Glutamatergic neuron (in vitro differentiated cells): ENCODE measurements around the gene TNFRSF9. TPM values are rescaled to one million over a fixed set of nuclear protein-coding genes. Genes with fewer than 3 reads are reported as not detected.
A peak's percentile ranks its signal among the peaks of the same experiment; 100 is the strongest.

Experiments
- DNase-seq: peaks from one replicate; pipeline ENCODE4 v3.0.0; 2022
- H3K27ac Mint-ChIP-seq: one replicate; pipeline ENCODE4 v1.8.0; 2020; ENCODE audit warnings: mild to moderate bottlenecking, mixed read lengths, inconsistent platforms; ENCODE audit not compliant: unreplicated experiment
- H3K27me3 Mint-ChIP-seq: one replicate; pipeline ENCODE4 v1.8.0; 2020; ENCODE audit warnings: mild to moderate bottlenecking, moderate library complexity, mixed read lengths, inconsistent platforms; ENCODE audit not compliant: unreplicated experiment
- H3K36me3 Mint-ChIP-seq: one replicate; pipeline ENCODE4 v1.8.0; 2020; ENCODE audit warnings: mild to moderate bottlenecking, mixed read lengths, inconsistent platforms; ENCODE audit not compliant: unreplicated experiment
- H3K4me1 Mint-ChIP-seq: one replicate; pipeline ENCODE4 v1.8.0; 2020; ENCODE audit warnings: mild to moderate bottlenecking, low read depth, mixed read lengths, inconsistent platforms; ENCODE audit not compliant: unreplicated experiment
- H3K4me3 Mint-ChIP-seq: one replicate; pipeline ENCODE4 v1.8.0; 2020; ENCODE audit warnings: mild to moderate bottlenecking, mixed read lengths, inconsistent platforms; ENCODE audit not compliant: unreplicated experiment
- H3K9me3 Mint-ChIP-seq: one replicate; pipeline ENCODE4 v1.8.0; 2020; ENCODE audit warnings: mild to moderate bottlenecking, moderate library complexity, mixed read lengths, inconsistent platforms; ENCODE audit not compliant: unreplicated experiment
- CTCF ChIP-seq: fragments of 200-600 bp; sonication (generic); IDR thresholded peaks from one replicate; pipeline ENCODE4 v1.5.0; 2021; ENCODE audit not compliant: partially characterized antibody, unreplicated experiment
- total RNA-seq: library from RNA; stranded (reverse); fragmentation: NEBNext Ultra II Directional; extraction: Animal tissue kit (Norgen Biotek cat#: 25700); gene quantifications from one replicate; pipeline ENCODE4 v1.2.1, GENCODE V29; 2021; ENCODE audit not compliant: unreplicated experiment

Gene TNFRSF9
- total RNA-seq, 1 donor from 2014 or later = 0.15 TPM

- no peak for TF ChIP-seq CTCF
- Mint-ChIP-seq H3K27me3 (peaks cover 16% of the 10 kb centered on the region), H3K4me3 (no peak overlapping the region), H3K4me1 (peaks cover 9% of the 10 kb centered on the region), H3K36me3 (no peaks in the 10 kb centered on the region), H3K27ac (no peak overlapping the region), H3K9me3 (peaks cover 3% of the 10 kb centered on the region)
- no peak for DNase-seq
Measured at GRCh38 chr1:7943251-7943650, 2.6 kb upstream of the TNFRSF9 start.

GRCh38 chr1:7942214-7942921 is 1.7 kb upstream of the TNFRSF9 start:
- H3K4me1 Mint-ChIP-seq = peaks cover 9% of the 10 kb centered on the region
- peak overlapping the region; percentile 86 for H3K4me3 Mint-ChIP-seq
- H3K9me3 Mint-ChIP-seq = peaks cover 3% of the 10 kb centered on the region
- peak overlapping the region; percentile 67 for H3K27ac Mint-ChIP-seq
- TF ChIP-seq CTCF = no peak
- H3K27me3 Mint-ChIP-seq = peaks cover 16% of the 10 kb centered on the region
- H3K36me3 Mint-ChIP-seq = no peaks in the 10 kb centered on the region
- DNase-seq = peak; percentile 76

- peaks cover 3% of the 10 kb centered on the region for H3K9me3 Mint-ChIP-seq
- H3K4me3 Mint-ChIP-seq = peak overlapping the region; percentile 39
- no peak for DNase-seq
- TF ChIP-seq CTCF = no peak
- H3K4me1 Mint-ChIP-seq = peaks cover 9% of the 10 kb centered on the region
- H3K36me3 Mint-ChIP-seq = no peaks in the 10 kb centered on the region
- peaks cover 16% of the 10 kb centered on the region for H3K27me3 Mint-ChIP-seq
- H3K27ac Mint-ChIP-seq = peak overlapping the region; percentile 6
Measured at GRCh38 chr1:7941437-7941793, 776 bp upstream of the TNFRSF9 start.

- Mint-ChIP-seq H3K4me3 (no peak overlapping the region), H3K4me1 (peaks cover 9% of the 10 kb centered on the region), H3K27me3 (peaks cover 16% of the 10 kb centered on the region), H3K9me3 (peaks cover 3% of the 10 kb centered on the region), H3K27ac (no peak overlapping the region), H3K36me3 (no peaks in the 10 kb centered on the region)
- DNase-seq = no peak
- TF ChIP-seq CTCF = no peak
Measured at GRCh38 chr1:7940034-7940433, 605 bp downstream of the TNFRSF9 start.

- H3K9me3 Mint-ChIP-seq = peaks cover 3% of the 10 kb centered on the region
- H3K4me3 Mint-ChIP-seq = no peak overlapping the region
- peaks cover 9% of the 10 kb centered on the region for H3K4me1 Mint-ChIP-seq
- peaks cover 16% of the 10 kb centered on the region for H3K27me3 Mint-ChIP-seq
- no peak overlapping the region for H3K27ac Mint-ChIP-seq
- no peak for TF ChIP-seq CTCF
- no peaks in the 10 kb centered on the region for H3K36me3 Mint-ChIP-seq
- no peak for DNase-seq
Measured at GRCh38 chr1:7938070-7938469, 2.6 kb downstream of the TNFRSF9 start.
